ENCODE measurements around the gene RB1. TPM values are rescaled to one million over a fixed set of nuclear protein-coding genes. Genes with fewer than 3 reads are reported as not detected.
"Not testable (repeated sequence)": the region's sequence is repeated elsewhere in the genome, so short reads cannot be mapped to it uniquely, and the experiment has no call there.

The RB1 gene
- total RNA-seq, 3 donors from 2014 or later (not counting 1 experiment from before 2014, with no cell fraction given): 25.5 to 28.3 (median 26.9) TPM

DNA sequence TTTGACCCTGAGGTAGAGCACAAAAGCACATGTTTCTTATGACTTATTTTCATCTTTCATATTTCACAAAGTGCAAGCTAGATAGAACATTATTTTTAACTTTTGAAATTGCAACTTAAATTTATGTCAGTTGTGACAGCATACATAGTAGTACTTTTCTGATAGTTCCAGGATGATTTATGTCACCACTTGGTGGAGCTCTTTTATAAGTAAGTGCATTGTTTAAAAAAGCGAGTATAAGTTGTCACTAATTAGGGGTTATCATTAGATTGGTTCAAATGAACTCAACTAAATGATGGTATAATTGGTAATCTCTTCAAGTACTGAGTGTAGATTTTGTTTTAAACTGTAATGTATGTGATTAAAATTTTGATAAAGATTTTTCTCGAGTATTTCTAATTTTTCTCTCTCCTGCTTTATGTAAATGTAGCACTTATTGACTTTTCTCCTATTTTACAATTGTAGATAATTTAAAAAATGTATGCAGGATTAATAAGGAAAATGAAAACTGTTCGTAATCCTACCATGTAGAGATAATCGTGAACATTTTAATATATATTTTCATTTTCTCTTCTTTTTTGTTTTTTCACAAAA, 31.1 kb downstream of the RB1 start:
- Mint-ChIP-seq H3K27me3 (ENCODE audit: low read depth in 2 of 2) (no peaks in the 10 kb centered on the region), H3K27ac (no peak overlapping the region), H3K36me3 (no peaks in the 10 kb centered on the region), H3K4me1 (peaks cover 5 to 9% of the 10 kb centered on the region in 2 donors), H3K9me3 (no peaks in the 10 kb centered on the region), H3K4me3 (no peak overlapping the region)
- ATAC-seq (peak; percentile 62 to 84 (median 77)), DNase-seq (peak in 1 of 2 donors; percentile 74)
- no peaks in the 10 kb centered on the region for H3K9me3 ChIP-seq (ENCODE audit: control insufficient read depth, insufficient read depth, low read length)
- intact Hi-C loops (cut with micrococcal nuclease): loop anchor here (1.0 to 10.0 kb wide), 4 partner anchors 170 to 434 kb away; no protein-coding TSS in a partner anchor
- WGBS (ENCODE audit: insufficient coverage): 22% methylated on average over 1 of the region's 4 CpGs
- H3K27ac ChIP-seq (ENCODE audit: low read length): no peak overlapping the region
- H3K36me3 ChIP-seq (ENCODE audit: control insufficient read depth, insufficient read depth, low read length): no peaks in the 10 kb centered on the region
- no peak overlapping the region for H3K4me3 ChIP-seq (ENCODE audit: low read length)
- TF ChIP-seq, protein P1, sequence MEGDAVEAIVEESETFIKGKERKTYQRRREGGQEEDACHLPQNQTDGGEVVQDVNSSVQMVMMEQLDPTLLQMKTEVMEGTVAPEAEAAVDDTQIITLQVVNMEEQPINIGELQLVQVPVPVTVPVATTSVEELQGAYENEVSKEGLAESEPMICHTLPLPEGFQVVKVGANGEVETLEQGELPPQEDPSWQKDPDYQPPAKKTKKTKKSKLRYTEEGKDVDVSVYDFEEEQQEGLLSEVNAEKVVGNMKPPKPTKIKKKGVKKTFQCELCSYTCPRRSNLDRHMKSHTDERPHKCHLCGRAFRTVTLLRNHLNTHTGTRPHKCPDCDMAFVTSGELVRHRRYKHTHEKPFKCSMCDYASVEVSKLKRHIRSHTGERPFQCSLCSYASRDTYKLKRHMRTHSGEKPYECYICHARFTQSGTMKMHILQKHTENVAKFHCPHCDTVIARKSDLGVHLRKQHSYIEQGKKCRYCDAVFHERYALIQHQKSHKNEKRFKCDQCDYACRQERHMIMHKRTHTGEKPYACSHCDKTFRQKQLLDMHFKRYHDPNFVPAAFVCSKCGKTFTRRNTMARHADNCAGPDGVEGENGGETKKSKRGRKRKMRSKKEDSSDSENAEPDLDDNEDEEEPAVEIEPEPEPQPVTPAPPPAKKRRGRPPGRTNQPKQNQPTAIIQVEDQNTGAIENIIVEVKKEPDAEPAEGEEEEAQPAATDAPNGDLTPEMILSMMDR (IDR thresholded peaks at IDR 0.05): peak; percentile 94
- no peaks in the 10 kb centered on the region for H3K4me1 ChIP-seq (ENCODE audit: control insufficient read depth, insufficient read depth, low read length)
- no peaks in the 10 kb centered on the region for H3K27me3 ChIP-seq (ENCODE audit: control insufficient read depth, insufficient read depth, low read length)

DNA sequence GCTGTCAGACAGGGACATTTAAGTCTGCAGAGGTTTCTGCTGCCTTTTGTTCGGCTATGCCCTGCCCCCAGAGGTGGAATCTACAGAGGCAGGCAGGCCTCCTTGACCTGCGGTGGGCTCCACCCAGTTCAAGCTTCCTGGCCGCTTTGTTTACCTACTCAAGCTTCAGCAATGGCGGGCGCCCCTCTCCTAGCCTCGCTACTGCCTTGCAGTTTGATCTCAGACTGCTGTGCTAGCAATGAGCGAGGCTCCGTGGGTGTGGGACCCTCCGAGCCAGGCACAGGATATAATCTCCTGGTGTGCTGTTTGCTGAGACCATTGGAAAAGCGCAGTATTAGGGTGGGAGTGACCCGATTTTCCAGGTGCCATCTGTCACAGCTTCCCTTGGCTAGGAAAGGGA, 35.6 kb downstream of the RB1 start:
- not testable (repeated sequence) for H3K4me1 ChIP-seq (ENCODE audit: control insufficient read depth, insufficient read depth, low read length); H3K27me3 Mint-ChIP-seq (ENCODE audit: low read depth in 2 of 2); H3K9me3 Mint-ChIP-seq; H3K27ac ChIP-seq (ENCODE audit: low read length); H3K4me1 Mint-ChIP-seq; DNase-seq; H3K27me3 ChIP-seq (ENCODE audit: control insufficient read depth, insufficient read depth, low read length); H3K36me3 ChIP-seq (ENCODE audit: control insufficient read depth, insufficient read depth, low read length); H3K4me3 ChIP-seq (ENCODE audit: low read length); ATAC-seq; H3K36me3 Mint-ChIP-seq; H3K4me3 Mint-ChIP-seq; H3K9me3 ChIP-seq (ENCODE audit: control insufficient read depth, insufficient read depth, low read length); H3K27ac Mint-ChIP-seq
- WGBS (ENCODE audit: insufficient coverage): 98% methylated on average over 11 of the region's 11 CpGs
- intact Hi-C loops (cut with micrococcal nuclease): loop anchor here (10.0 kb wide), 1 partner anchor 166 kb away; no protein-coding TSS in a partner anchor

DNA sequence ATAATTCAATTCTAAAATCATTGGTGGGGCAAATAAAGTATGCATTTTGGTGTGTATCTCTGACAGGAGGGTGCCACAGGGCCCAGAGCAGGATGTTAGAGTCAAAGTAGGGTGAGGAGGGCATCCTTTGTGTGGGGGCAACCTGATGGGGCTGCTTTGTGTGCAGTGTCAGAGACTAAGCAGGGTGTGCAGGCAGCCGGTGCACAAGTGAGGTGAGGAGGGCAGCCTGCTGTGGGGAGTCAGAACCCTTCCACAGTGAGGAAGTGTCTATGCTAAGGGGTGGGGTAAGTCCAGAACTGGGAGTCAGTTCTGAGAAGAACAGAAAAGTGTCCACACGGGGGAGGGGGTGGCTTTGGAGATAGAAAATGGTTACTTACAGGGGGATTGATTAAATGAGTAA, 40.7 kb downstream of the RB1 start:
- H3K27ac ChIP-seq (ENCODE audit: low read length): no peak overlapping the region
- WGBS (ENCODE audit: insufficient coverage): 81% methylated on average over 2 of the region's 2 CpGs
- H3K4me3 ChIP-seq (ENCODE audit: low read length): no peak overlapping the region
- Mint-ChIP-seq H3K4me3 (no peak overlapping the region), H3K27me3 (ENCODE audit: low read depth in 2 of 2) (no peaks in the 10 kb centered on the region), H3K36me3 (peaks cover 9% of the 10 kb centered on the region), H3K27ac (no peak overlapping the region), H3K9me3 (peaks cover 0 to under 1% of the 10 kb centered on the region in 2 donors), H3K4me1 (peaks cover 10 to 11% of the 10 kb centered on the region in 2 donors)
- peaks cover 19% of the 10 kb centered on the region for H3K36me3 ChIP-seq (ENCODE audit: control insufficient read depth, insufficient read depth, low read length)
- no peaks in the 10 kb centered on the region for H3K4me1 ChIP-seq (ENCODE audit: control insufficient read depth, insufficient read depth, low read length)
- no peak for ATAC-seq
- no peaks in the 10 kb centered on the region for H3K9me3 ChIP-seq (ENCODE audit: control insufficient read depth, insufficient read depth, low read length)
- TF ChIP-seq, protein P1 (IDR thresholded peaks at IDR 0.05): no peak
- no peak for DNase-seq
- intact Hi-C loops (cut with micrococcal nuclease): no loop called here
- H3K27me3 ChIP-seq (ENCODE audit: control insufficient read depth, insufficient read depth, low read length): no peaks in the 10 kb centered on the region

DNA sequence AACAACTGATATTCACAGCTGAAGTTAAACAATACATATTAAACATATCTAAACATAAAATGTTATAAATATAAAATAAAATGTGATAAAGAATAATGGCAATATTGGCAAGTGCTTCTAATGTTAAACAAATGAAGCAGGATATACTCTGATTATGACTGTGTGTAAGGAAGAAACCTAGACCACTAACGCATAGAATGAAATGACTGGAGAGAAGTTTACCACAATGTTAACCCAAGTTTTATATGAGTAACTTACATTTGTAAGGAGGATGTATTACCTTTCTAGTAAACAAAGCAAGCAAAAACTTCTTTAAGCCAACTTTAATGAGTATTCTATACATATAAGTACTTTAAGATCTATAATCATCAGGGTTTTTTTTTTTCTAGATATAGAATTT, 43.0 kb downstream of the RB1 start:
- no peaks in the 10 kb centered on the region for H3K9me3 ChIP-seq (ENCODE audit: control insufficient read depth, insufficient read depth, low read length)
- TF ChIP-seq, protein P1 (IDR thresholded peaks at IDR 0.05): no peak
- Mint-ChIP-seq H3K9me3 (peaks cover 0 to 3% of the 10 kb centered on the region in 2 donors), H3K27me3 (ENCODE audit: low read depth in 2 of 2) (no peaks in the 10 kb centered on the region), H3K4me1 (peaks cover 15 to 19% of the 10 kb centered on the region in 2 donors), H3K36me3 (peaks cover 25% of the 10 kb centered on the region), H3K27ac (no peak overlapping the region), H3K4me3 (no peak overlapping the region)
- intact Hi-C loops (cut with micrococcal nuclease): no loop called here
- no peak overlapping the region for H3K4me3 ChIP-seq (ENCODE audit: low read length)
- no peak overlapping the region for H3K27ac ChIP-seq (ENCODE audit: low read length)
- DNase-seq (no peak), ATAC-seq (no peak)
- WGBS (ENCODE audit: insufficient coverage): no CpG with 5 or more reads among the region's 1 CpG
- peaks cover 25% of the 10 kb centered on the region for H3K36me3 ChIP-seq (ENCODE audit: control insufficient read depth, insufficient read depth, low read length)
- H3K27me3 ChIP-seq (ENCODE audit: control insufficient read depth, insufficient read depth, low read length): no peaks in the 10 kb centered on the region
- H3K4me1 ChIP-seq (ENCODE audit: control insufficient read depth, insufficient read depth, low read length): no peaks in the 10 kb centered on the region

Measured in natural killer cell (primary cell).